HUES6 (cell line): ENCODE results near the gene DACT2.

ENCODE experiments used
- H3K27ac ChIP-seq: 2 replicates; pipeline ENCODE4 v1.7.0; 2013; ENCODE audit warnings: low read depth, mild to moderate bottlenecking, low read length, inconsistent platforms
- H3K27me3 ChIP-seq: 2 replicates; pipeline ENCODE4 v1.6.1; 2013; ENCODE audit warnings: low read length; ENCODE audit not compliant: control insufficient read depth, insufficient read depth
- H3K36me3 ChIP-seq: 2 replicates; pipeline ENCODE4 v1.6.1; 2013; ENCODE audit warnings: low read length; ENCODE audit not compliant: control insufficient read depth, insufficient read depth
- H3K4me1 ChIP-seq: 2 replicates; pipeline ENCODE4 v1.6.1; 2013; ENCODE audit warnings: low read length; ENCODE audit not compliant: control insufficient read depth, insufficient read depth
- H3K4me3 ChIP-seq: 2 replicates; pipeline ENCODE4 v1.5.1; 2013; ENCODE audit warnings: low read depth, low read length
- H3K9ac ChIP-seq: one replicate; pipeline ENCODE4 v1.6.1; 2013; ENCODE audit warnings: mild to moderate bottlenecking, low read length
- H3K9me3 ChIP-seq: 2 replicates; pipeline ENCODE4 v1.6.1; 2013; ENCODE audit warnings: low read depth, low read length; ENCODE audit not compliant: control insufficient read depth, insufficient read depth

The DACT2 gene

GRCh38 chr6:168260420-168260987, 59.1 kb downstream of the DACT2 start:
- Histone ChIP-seq H3K9me3 (no peaks in the 10 kb centered on the region; the same call in 1 of the 2 replicates), H3K9ac (no peak overlapping the region), H3K4me3 (no peak overlapping the region), H3K27ac (no peak overlapping the region), H3K36me3 (no peaks in the 10 kb centered on the region), H3K27me3 (peaks cover 11% of the 10 kb centered on the region; the same call in 1 of the 2 replicates), H3K4me1 (peaks cover 19% of the 10 kb centered on the region)

GRCh38 chr6:168258795-168259194, 60.8 kb downstream of the DACT2 start:
- Histone ChIP-seq H3K36me3 (no peaks in the 10 kb centered on the region), H3K9ac (no peak overlapping the region), H3K4me1 (peaks cover 6% of the 10 kb centered on the region; the same call in 1 of the 2 replicates), H3K4me3 (no peak overlapping the region), H3K27me3 (peaks cover 10% of the 10 kb centered on the region; the same call in 1 of the 2 replicates), H3K27ac (no peak overlapping the region), H3K9me3 (peaks cover 7% of the 10 kb centered on the region)

- no peak overlapping the region for H3K4me3 ChIP-seq
- H3K27ac ChIP-seq = no peak overlapping the region
- H3K27me3 ChIP-seq = peaks cover 10% of the 10 kb centered on the region; the same call in 1 of the 2 replicates
- H3K4me1 ChIP-seq = no peaks in the 10 kb centered on the region
- peaks cover 7% of the 10 kb centered on the region for H3K9me3 ChIP-seq
- H3K9ac ChIP-seq = no peak overlapping the region
- H3K36me3 ChIP-seq = no peaks in the 10 kb centered on the region
Observed at GRCh38 chr6:168256940-168257339, 62.6 kb downstream of the DACT2 start.
